Ishikawa (cell line): ENCODE data around the gene SMYD3.

Source experiments
- CEBPB ChIP-seq: IDR thresholded peaks from 2 replicates; pipeline ENCODE4 v1.6.1; 2012
- CREB1 ChIP-seq: IDR thresholded peaks from 2 replicates; pipeline ENCODE4 v1.6.1; 2012; ENCODE audit warnings: low read depth
- EGR1 ChIP-seq: IDR thresholded peaks from 2 replicates; pipeline ENCODE4 v1.6.1; 2012
- EP300 ChIP-seq: IDR thresholded peaks from 2 replicates; pipeline ENCODE4 v1.6.1; 2012; ENCODE audit warnings: borderline replicate concordance
- FOXM1 ChIP-seq: IDR thresholded peaks from 2 replicates; pipeline ENCODE4 v1.6.1; 2012; ENCODE audit warnings: low read depth, borderline replicate concordance
- NFIC ChIP-seq: IDR thresholded peaks from 2 replicates; pipeline ENCODE4 v1.6.1; 2012
- RAD21 ChIP-seq: IDR thresholded peaks from 2 replicates; pipeline ENCODE4 v1.6.1; 2012; ENCODE audit warnings: low read depth
- TAF1 ChIP-seq: IDR thresholded peaks from 2 replicates; pipeline ENCODE4 v1.6.1; 2012; ENCODE audit warnings: low read depth, mild to moderate bottlenecking
- TCF12 ChIP-seq: IDR thresholded peaks from 2 replicates; pipeline ENCODE4 v1.6.1; 2012; ENCODE audit warnings: low read depth
- TEAD4 ChIP-seq: IDR thresholded peaks from 2 replicates; pipeline ENCODE4 v1.6.1; 2012
- YY1 ChIP-seq: IDR thresholded peaks from 2 replicates; pipeline ENCODE4 v1.6.1; 2012; ENCODE audit warnings: low read depth
- ZBTB7A ChIP-seq: IDR thresholded peaks from 2 replicates; pipeline ENCODE4 v1.6.1; 2012; ENCODE audit warnings: low read depth
- TF ChIP-seq, protein P1 (sequence below): IDR thresholded peaks from 2 replicates; pipeline ENCODE4 v1.6.1; 2012; ENCODE audit warnings: low read depth, mild to moderate bottlenecking
- TF ChIP-seq, protein P2 (sequence below): IDR thresholded peaks from 2 replicates; pipeline ENCODE4 v1.6.1; 2012
- TF ChIP-seq, protein P3 (sequence below): IDR thresholded peaks from 2 replicates; pipeline ENCODE4 v1.6.1; 2012

Gene SMYD3

DNA sequence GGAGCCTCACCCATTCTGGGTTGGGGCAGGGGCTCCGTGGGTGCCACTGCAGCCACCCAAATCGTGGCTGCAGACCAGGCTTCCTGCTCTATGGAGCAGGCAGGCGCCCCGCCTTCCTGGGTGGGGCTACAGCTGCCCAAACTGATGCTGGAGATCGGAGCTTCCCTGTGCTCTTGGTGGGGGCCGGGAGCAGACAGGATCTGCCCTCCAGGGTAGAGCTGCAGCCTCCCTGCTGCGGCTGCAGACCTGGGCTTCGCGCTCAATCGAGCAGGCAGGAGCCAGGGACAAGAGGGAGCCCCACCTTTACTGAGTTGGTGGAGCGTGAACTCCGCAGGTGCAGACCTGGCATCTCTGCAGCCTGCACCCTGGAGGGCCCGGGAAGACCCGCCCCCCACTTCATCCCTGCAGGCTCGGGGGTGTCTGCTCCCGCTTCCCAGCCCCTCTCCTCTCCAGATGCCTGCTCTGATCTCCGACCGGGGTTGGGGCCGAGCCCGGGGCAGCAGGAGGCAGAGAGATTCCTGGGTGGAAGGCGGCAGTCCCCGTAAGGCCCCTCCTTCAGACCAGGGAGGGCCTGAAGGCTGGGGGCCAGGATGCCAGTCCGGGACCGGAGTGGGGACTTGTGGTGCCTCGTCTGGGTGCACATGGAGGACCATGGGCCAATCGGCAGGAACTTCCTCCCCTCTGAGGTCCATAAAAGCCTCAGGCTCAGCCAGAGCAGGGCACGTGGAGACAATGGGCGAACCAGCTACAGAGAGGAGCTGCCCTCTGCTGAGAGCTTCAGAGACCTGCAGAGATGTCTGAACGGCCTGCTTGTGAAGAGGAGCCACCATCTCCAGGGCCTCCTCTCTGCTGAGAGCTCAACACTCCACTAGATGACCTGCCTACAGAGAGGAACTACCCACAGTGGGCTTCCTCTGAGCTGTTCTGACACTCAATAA is 359.3 kb downstream of the SMYD3 start:
- TF ChIP-seq TAF1 = no peak
- TF ChIP-seq RAD21 = no peak
- TF ChIP-seq NFIC = no peak
- no peak for TF ChIP-seq ZBTB7A
- peak; percentile 30; the same call in 1 of the 2 replicates for TF ChIP-seq TCF12

DNA sequence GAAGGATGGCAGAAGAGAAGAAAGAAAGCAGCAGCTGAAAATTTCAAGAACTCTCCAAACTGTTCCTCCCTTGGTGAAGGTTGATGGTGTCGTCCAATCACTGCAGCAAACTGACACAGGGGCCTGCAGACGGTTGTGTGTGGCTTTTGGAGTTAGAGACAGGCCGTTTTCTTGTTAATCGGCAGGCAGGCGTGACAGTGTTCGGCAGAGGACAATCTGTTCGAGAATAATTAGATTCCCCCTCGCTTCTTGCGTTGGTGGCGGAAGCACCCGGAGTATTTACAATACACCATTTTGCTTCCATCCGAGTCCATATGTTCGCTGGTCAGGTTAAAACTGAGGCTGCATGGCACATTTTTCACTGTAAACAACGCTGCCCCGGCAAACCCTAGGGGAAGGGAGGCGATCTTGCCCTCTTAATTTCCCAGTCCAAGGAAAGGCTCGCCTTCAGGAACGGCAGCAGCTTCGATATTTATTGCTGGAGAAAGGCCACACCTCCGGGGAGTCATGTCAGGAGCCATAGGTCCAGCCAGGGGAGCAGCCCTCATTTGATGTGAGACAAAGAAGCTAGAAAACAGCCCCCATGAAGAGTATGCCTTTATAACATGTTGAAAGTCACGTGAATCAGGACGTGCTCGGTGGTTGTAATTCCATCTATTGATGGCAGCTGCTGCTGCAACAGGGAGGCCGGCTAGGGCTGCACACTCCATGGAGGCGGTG is 360.1 kb downstream of the SMYD3 start:
- no peak for TF ChIP-seq RAD21
- TF ChIP-seq CREB1 = no peak
- TF ChIP-seq TCF12 = no peak
- TF ChIP-seq, protein P1, sequence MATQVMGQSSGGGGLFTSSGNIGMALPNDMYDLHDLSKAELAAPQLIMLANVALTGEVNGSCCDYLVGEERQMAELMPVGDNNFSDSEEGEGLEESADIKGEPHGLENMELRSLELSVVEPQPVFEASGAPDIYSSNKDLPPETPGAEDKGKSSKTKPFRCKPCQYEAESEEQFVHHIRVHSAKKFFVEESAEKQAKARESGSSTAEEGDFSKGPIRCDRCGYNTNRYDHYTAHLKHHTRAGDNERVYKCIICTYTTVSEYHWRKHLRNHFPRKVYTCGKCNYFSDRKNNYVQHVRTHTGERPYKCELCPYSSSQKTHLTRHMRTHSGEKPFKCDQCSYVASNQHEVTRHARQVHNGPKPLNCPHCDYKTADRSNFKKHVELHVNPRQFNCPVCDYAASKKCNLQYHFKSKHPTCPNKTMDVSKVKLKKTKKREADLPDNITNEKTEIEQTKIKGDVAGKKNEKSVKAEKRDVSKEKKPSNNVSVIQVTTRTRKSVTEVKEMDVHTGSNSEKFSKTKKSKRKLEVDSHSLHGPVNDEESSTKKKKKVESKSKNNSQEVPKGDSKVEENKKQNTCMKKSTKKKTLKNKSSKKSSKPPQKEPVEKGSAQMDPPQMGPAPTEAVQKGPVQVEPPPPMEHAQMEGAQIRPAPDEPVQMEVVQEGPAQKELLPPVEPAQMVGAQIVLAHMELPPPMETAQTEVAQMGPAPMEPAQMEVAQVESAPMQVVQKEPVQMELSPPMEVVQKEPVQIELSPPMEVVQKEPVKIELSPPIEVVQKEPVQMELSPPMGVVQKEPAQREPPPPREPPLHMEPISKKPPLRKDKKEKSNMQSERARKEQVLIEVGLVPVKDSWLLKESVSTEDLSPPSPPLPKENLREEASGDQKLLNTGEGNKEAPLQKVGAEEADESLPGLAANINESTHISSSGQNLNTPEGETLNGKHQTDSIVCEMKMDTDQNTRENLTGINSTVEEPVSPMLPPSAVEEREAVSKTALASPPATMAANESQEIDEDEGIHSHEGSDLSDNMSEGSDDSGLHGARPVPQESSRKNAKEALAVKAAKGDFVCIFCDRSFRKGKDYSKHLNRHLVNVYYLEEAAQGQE = no peak

DNA sequence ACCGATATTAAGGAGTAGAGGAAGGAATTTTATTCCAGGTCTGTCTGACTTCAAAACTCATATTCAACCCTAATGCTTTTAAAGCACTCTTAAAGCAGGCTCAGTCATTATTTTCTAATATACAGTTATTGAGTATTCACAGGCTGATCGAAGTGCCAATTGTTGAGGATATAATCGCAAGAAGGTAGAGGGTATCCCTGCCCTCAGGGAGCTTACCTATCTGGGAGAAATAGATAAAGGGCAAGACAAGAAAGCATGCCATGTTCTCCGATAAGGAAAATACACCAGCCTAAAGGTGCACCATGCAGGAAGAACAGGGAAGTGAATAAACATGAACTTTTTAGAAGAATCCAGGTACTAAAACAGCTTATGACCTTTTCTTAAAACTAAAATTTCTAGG is 361.2 kb downstream of the SMYD3 start:
- TF ChIP-seq EGR1 (no peak), CREB1 (no peak)
- TF ChIP-seq, protein P2, sequence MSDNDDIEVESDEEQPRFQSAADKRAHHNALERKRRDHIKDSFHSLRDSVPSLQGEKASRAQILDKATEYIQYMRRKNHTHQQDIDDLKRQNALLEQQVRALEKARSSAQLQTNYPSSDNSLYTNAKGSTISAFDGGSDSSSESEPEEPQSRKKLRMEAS = no peak

DNA sequence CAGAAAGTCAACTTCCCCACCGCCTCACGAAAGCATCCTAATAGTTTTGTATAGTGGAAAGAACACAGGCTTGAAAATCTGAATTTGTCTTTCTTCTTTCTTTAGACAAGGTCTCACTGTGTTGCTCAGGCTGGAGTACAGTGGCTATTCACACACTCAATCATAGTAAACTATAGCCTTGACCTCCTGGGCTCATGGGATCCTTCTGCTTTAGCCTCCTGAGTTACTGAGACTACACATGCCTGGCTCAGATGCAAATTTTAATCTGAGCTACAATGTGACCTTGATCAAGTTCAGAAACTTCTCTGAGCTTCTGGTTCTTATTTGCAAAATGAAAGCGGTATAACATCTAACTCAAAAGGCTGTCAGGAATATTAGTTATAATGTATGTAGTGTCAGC is 362.1 kb downstream of the SMYD3 start:
- TF ChIP-seq CREB1 (no peak), TCF12 (no peak), RAD21 (no peak), CEBPB (no peak), ZBTB7A (no peak), EGR1 (no peak)
- TF ChIP-seq, protein P3, sequence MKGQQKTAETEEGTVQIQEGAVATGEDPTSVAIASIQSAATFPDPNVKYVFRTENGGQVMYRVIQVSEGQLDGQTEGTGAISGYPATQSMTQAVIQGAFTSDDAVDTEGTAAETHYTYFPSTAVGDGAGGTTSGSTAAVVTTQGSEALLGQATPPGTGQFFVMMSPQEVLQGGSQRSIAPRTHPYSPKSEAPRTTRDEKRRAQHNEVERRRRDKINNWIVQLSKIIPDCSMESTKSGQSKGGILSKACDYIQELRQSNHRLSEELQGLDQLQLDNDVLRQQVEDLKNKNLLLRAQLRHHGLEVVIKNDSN = no peak
- TF ChIP-seq, protein P1 = no peak

DNA sequence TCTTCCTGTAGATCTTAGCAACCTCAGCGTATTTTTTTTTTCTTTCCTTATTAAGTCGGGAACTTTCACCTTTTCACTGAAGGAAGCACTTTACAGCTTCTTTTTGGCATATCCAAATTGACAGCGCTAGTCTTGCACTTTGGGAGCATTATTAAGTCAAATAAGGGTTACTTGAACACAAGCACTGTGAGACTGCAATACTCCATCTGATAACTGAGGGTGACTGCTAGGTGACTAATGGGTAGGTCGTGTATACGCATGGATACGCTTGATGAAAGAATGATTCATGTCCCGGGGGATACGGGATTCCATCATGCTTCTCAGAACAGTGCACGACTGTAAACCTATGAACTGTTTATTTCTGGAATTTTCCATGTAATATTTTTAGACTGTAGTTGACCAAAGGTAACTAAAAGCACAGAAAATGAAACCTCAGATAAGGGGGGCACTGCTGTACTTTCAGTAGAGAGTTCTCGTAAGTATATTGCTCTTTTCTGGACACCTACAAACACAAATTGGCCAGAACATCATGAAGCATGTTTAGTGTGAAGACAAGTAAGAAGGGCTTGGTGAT is 364.7 kb downstream of the SMYD3 start:
- TF ChIP-seq CREB1 (no peak), TEAD4 (peak; percentile 37; the same call in 1 of the 2 replicates), ZBTB7A (no peak), YY1 (no peak), EGR1 (no peak), TCF12 (0 out of 2 replicates have a peak, but pooled peaks have one; percentile 20), NFIC (no peak), FOXM1 (no peak), RAD21 (no peak), CEBPB (no peak), EP300 (peak; percentile 59; the same call in 1 of the 2 replicates)
- TF ChIP-seq, protein P3 = no peak
- TF ChIP-seq, protein P2 = 0 out of 2 replicates have a peak, but pooled peaks have one; percentile 19
- TF ChIP-seq, protein P1 = no peak
